NCI-H2196 treated with DMSO at 0.1 percent for 48 hours (cell line): ENCODE results near the gene UBAP2L.
"Not testable (repeated sequence)": the region's sequence is repeated elsewhere in the genome, so short reads cannot be mapped to it uniquely, and the experiment has no call there.

ENCODE experiments used
- DNase-seq: peaks from one replicate; lab custom pipeline; 2025; ENCODE audit not compliant: unreplicated experiment; lab: John Stamatoyannopoulos, UW

The UBAP2L gene

GRCh38 chr1:154198756-154199562 lies 21.8 kb upstream of the UBAP2L start:
- DNase-seq: no peak

GRCh38 chr1:154199563-154199879 lies 21.2 kb upstream of the UBAP2L start:
- no peak for DNase-seq

DNA sequence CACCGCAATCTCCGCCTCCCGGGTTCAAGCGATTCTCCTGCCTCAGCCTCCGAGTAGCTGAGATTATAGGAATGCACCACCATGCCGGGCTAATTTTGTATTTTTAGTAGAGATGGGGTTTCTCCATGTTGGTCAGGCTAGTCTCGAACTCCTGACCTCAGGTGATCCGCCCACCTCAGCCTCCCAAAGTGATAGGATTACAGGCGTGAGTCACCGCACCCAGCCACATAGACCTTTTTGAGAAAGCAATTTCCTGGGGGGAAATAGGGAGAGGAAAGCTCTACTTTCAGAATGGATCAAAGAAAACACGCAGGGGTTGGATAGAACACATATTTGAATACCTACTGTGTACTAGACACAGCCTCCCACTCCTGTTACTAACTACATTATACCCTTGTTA lies 15.0 kb upstream of the UBAP2L start:
- DNase-seq: not testable (repeated sequence)

DNA sequence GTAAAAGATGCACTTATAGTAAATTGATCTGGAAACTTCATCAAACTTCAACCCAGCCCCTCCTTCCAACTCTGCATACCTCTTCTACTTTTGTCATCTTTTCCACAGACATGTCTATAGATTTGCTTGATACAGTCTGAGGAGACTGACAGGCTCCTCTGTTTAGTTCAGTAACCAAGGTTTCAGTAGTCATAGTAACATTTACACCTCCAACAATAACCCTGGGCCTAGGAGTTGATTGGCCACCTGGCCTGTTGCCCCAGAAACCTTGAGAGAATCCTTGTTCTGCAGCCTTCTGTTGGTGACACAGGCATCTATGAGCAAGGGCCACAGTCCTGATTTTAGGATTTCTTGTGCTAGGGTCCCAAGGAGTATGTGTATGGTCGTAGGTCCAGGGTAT lies 14.6 kb upstream of the UBAP2L start, which contains the start of gene CFAP141:
Gene CFAP141 (minus strand): TSS at position 138 of the 400 bp plus-strand sequence. CDS start 26 bp downstream, at position 112.
- DNase-seq: no peak

DNA sequence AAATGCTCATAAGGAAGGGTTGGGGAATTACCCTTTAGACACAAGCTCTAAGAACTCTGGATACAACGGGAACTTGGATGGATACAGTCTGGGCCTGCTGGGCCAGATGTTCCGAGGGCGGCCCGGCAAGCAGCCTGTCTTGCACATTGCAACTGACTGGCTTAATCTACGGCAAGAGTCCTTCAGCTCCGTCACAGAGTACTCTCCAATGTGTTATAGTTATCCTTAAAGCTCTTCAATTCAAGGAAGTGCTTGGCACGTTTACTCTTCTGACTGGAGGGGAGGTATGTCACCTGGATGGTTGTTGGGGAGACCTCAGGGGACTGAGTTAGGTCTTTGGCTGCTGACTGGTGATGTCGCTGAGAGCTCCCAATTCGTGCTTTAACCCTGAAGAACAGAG lies 13.5 kb upstream of the UBAP2L start:
- no peak for DNase-seq

DNA sequence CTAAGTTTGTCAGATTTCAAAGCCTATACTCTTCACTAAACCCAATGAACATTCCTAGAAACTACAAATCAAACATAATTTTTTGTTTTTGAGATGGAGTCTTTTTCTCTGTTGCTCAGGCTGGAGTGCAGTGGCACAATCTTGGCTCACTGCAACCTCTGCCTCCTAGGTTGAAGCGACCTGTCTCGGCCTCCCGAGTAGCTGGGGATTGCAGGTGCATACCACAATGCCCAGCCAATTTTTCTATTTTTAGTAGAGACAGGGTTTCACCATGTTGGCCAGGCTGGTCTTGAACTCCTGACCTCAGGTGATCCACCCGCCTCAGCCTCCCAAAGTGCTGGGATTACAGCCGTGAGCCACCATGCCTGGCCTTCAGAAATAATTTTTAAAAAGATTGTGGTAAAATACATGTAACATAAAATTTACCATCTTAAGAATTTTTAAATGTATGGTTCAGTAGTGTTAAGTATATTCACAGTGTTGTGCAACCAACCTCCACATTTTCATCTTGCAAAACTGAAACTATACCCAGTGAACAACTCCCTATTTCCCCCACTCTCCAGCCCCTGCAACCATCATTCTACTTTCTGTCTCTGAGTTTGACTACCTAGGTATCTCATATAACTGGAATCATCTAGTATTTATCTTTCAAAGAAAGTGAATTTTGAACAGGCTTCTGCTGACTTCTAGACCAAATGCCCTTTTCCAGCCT lies 11.9 kb upstream of the UBAP2L start:
- no peak for DNase-seq

- DNase-seq: no peak
These were observed 8.7 kb upstream of the UBAP2L start for GRCh38 chr1:154212083-154212482.

GRCh38 chr1:154213274-154213673 lies 7.5 kb upstream of the UBAP2L start:
- DNase-seq: no peak

- no peak for DNase-seq
These were observed 2.2 kb upstream of the UBAP2L start for GRCh38 chr1:154218545-154218944.

- DNase-seq: no peak
These were observed 1.2 kb upstream of the UBAP2L start for GRCh38 chr1:154219541-154219940.

GRCh38 chr1:154220970-154221277 lies 169 bp downstream of the UBAP2L start:
- DNase-seq: no peak

DNA sequence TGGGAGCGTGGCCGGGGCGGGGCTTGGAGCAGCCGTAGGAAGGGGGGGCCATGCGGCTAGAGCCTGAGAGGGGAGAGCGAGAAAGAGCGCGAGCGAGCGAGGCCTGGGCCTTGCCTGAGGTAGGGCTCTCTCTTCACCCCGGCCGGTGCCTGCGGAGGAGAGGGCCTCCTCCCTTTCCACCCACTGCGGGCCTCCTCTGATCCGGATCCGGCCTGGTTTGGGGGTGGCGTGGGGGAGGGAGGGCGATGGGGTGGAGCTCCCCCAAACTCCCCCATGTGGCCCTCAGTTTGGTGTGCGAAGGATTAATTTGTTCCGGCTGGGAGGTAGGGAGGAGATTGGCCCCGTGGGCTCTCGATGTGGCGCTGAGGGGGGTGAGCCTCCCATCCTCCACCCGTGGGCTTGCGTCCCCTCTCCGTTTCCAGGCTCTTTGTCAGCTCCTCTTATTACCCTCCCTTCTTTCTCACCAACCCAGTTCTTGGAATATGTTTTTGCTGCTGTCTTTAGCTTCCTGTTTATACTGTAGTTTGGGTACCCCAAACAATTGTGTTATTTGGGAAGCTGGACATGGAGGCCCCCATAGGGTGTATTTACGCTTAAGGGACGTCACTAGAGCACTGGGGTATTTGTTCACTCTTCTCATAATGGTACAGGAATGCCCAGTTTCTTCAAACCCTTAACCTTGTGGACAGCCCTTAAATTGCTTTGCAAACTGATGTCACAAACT lies 685 bp downstream of the UBAP2L start:
- no peak for DNase-seq

DNA sequence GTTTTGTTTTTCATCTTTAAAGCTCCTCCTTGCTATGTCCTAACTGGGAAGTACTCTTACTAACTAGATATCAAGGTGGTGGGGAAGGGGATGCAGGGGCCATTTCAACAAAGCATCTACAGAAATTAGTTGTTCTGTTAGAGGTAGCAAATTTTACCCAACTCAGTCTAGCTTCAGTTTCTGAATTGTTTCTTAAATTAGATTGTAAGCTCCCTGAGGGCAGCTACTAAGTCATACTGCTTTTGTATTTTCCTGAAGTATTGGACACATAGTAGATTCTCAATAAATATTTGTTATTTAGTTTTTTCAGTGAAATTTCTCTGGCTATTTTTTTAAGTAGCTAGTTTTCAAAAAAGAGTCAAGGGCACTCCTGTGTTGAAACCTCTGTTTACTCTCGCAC lies 1.8 kb downstream of the UBAP2L start:
- DNase-seq: no peak

DNA sequence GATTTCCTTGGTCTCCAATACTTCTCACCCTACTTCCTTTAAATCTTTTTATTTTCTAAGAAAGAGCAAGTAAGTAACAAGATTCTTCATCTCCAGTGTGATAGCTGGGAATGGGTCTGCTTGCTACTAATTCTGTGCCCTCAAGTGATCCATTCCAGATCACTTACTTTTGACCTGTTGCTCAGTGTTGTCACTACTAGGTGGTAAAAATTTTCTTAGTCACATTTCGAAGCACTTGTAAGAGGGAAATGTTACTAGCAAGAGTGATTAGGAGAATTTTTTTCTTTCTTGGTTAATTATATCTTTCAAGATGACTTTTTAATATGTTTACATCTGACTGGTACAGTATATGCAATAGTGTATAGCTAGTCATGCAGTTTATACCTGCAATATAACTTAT lies 2.2 kb downstream of the UBAP2L start:
- no peak for DNase-seq

GRCh38 chr1:154223621-154224020 lies 2.9 kb downstream of the UBAP2L start:
- no peak for DNase-seq

GRCh38 chr1:154225370-154225769 lies 4.6 kb downstream of the UBAP2L start:
- no peak for DNase-seq

DNA sequence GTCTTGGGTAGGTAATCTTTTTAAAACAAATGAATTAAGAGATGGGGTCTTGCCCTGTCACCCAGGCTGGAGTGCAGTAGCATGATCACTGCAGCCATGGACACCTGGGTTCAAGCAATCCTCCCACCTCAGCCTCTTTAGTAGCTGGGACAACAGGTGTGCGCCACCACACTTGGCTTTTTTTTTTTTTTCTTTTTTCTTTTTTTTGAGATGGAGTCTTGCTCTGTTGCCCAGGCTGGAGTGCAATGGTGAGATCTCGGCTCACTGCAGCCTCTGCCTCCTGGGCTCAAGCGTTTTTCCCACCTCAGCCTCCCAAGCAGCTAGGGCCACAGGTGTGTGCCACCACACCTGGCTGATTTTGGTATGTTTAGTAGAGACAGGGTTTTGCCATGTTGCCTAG lies 10.4 kb downstream of the UBAP2L start:
- DNase-seq: not testable (repeated sequence)

- DNase-seq: not testable (repeated sequence)
These were observed 12.4 kb downstream of the UBAP2L start for GRCh38 chr1:154233127-154233526.

GRCh38 chr1:154236855-154237254 lies 16.1 kb downstream of the UBAP2L start:
- no peak for DNase-seq

GRCh38 chr1:154237435-154237834 lies 16.7 kb downstream of the UBAP2L start:
- DNase-seq: no peak

GRCh38 chr1:154237880-154238506 lies 17.2 kb downstream of the UBAP2L start:
- no peak for DNase-seq

GRCh38 chr1:154239491-154239890 lies 18.7 kb downstream of the UBAP2L start:
- no peak for DNase-seq
